Measurements from ENCODE around the gene CRMP1.

CRMP1 gene

DNA sequence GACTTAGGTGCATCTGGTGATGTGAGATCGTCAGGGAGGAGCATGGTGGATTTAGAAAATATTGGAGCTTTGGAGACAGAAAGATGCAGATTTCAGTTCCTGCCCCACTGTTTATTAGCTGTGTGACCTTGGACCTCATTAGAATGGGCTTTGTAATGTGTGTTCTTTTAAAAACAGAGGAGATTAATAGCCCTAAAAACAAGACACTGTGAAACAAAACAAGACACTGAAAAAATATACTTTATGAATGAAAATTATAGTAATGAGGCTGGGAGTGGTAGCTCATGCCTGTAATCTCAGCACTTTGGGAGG, 102.4 kb downstream of the CRMP1 start:
- no peak for DNase-seq

DNA sequence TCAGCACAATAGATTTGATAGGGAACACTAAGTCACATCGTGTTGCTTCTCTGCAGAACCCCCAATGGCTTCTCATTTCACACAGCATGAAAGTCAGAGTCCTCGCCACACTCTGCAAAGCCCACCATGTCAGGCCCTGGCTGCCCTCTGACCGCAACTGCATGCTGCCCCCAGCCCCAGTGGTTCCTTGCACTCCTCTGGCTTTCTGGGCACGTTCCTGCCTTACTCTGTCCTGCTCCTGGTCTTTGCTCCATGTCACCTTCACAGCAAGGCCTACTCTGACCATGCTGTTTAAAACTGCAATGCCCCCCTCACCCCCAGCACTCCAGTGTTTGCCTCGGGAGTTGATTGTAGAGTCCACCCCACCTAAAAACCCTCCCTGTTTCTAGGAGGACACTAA, 103.7 kb downstream of the CRMP1 start:
- DNase-seq: no peak

DNA sequence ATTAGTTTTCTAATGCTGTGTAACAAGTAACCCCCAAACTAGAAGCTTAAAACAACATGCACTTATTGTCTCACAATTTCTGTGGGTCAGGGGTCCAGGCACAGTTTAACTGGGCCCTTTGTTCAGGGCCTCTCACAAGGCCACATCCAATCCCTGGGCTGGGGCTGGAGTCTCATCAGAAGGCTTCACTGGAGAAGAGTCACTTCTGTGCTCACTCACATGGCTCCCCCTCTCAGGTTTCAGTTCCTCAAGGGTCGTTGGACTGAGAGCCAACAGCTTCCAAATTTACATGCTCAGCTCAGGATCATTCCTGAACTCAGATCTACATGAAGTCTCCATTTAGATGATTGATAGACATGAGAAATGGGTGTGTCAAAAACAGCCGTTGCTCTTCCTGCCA, 104.7 kb downstream of the CRMP1 start:
- DNase-seq: no peak

DNA sequence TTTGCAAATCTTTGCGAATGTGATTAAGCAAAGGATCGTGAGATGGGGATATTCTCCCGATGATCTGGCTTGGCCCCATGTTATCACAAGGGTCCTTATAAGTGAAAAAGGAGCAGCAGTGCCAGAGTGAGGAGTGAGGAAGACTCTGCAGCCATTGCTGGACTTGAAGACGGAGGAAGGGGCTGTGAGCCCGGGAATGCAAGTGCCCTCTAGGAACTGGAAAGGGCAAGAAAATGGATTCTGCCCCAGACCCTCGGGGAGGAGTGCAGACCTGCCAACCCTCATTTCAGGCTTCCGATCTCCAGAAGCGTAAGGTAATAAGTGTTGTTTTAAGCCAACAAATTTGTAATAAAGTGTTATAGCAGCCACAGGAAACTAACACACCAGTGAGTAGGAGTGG, 105.6 kb downstream of the CRMP1 start:
- no peak for DNase-seq

DNA sequence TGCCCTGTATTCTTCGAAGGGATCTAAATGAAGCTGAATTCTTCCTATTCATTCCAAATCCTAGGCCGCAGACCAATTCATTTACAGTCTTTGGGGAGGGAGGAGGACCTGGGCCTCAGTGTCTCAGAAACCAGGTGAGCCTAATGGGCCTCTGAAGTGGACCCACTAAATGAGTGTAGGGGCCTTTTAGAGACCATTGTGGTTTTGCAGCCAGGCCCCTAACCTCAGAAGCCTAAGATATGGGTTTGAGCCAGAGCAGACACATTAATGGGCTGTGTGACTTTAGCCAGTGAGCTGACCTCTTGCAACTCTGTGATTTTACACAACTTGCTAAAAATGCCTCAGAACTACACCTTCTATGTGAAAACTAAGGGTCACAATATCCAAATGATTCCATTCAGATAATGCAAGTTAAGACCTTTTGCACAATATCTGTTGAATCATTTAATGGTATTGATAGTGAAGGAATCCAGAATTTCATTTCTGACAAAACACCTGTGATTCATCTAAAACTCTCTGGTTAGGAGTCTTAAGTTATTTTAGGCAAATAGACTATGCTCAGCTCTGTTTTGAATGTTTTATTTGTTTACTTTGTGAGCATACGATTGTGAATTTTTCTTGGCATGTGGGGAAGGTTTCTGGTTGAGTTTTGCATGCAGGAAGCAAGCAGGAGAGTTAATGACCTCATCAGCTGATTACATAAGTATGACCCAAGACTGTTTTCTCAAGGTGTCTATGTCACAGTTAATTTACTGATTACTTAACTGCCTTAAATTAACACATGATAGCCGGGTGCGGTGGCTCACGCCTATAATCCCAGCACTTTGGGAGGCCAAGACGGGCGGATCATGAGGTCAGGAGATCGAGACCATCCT, 106.8 kb downstream of the CRMP1 start:
- DNase-seq: no peak

DNA sequence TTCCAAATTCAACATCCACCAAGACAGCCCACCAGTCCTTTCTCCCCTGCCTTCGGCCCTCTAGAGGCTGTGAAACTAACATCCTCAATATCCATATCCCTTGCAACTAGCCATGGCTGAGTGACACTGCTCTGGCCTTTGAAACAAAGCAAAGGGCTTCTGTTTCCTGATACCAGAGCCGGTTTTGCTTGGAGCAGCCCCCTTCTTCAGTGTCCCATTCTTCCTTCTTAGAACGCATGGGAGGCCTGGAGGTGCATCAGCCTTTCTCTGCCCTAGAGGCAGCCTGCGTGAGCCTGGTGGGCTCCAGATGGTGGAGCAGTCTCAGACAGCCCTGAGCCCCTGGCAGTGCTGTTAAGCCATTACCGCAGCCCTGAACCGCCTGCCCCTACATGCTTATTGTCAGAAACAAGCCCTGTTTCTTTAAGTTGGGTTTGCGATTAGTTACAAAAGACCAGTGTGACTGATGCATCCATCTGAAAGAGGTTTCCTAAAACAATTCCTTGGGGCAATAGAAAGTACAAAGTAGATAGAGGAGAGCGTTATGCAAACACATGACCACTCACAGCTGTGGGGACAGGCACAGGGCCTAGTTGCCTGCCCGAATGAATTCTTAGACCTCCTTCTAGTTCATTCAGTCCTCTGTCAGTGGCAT, 107.8 kb downstream of the CRMP1 start:
- no peak for DNase-seq

DNA sequence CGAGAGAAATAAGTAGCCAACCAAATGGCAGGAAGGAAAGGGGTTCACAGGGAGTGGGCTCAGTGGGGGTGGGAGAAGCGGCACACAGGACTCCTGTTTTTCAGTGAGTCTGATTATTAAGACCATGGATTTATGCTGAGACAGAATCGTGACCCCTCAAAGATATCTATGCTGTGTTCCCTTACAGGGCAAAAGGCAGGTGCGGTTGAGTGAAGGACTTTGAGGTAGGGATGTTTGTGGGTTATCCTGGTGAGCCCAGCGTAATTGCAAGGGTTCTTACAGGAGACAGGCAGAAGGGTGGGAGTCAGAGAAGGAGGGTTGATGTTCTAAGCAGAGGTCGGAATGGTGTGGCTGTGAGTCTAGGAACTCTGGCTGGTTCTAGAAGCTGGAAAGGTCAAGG, 108.9 kb downstream of the CRMP1 start:
- DNase-seq: no peak

DNA sequence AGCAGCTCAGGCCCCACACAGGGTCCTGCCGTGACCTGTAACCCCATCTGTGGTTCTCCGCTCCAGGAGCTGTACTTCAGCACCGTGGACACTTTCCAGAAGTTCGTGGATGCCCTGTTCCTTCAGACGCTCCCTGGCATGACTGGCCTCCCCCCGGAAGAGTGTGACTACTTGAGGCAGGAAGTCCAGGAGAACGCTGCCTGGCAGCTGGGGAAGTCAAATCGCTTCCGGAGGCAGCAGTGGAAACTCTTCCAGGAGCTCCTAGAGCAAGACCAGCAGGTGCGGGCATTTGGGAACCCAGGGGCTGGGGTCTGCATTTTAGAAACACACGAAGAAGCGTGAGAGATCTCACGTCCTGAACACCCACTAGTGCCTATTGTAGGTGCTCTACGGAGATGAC, 109.4 kb downstream of the CRMP1 start:
- no peak for DNase-seq

DNA sequence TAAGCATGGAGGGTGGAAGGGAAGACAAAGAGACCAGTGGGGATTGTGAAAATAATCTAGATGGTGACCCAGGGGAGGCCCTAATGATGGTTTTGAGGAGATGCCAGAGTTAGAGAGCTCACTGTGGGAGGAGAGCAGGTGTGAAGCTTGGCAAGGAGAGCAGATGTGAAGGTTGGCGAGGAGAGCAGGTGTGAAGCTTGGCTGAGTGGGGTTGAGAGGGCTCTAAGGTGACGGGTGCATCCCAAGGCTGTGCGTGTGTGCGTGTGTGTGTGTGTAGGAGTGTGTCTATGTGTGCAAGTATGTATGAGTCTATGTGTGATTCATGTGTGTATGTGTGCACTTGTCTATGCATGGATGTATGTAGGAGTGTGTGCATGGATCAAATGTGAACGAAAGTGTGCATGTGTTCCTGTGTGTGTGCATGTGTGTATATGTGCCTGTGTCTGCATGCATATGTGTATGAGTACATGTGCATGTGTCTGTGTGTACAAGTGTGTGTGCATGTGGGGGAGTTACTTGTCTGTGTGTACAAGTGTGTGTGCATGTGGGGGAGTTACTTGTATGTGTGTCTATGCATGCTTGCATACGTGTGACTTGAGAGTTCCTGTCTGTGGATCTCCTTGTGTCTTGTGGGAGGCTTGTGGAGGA, 109.9 kb downstream of the CRMP1 start:
- DNase-seq: no peak

DNA sequence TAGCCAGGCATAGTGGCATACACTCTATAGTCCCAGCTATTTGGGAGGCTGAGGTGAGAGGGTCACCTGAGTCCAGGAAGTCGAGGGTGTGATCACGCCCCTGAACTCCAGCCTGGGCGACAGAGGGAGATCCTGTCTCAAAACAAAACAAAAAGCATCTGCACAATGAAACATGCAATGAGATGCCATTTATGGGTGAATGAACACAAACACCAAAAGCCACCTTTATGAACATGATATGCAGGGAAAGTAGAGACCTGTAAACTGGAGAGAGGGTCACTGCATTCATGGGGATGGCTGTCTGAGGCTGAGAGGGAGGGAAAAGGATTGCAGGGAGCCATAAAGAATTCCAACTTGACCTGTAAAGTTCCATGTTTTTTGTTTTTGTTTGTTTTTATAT, 111.2 kb downstream of the CRMP1 start:
- DNase-seq: no peak

DNA sequence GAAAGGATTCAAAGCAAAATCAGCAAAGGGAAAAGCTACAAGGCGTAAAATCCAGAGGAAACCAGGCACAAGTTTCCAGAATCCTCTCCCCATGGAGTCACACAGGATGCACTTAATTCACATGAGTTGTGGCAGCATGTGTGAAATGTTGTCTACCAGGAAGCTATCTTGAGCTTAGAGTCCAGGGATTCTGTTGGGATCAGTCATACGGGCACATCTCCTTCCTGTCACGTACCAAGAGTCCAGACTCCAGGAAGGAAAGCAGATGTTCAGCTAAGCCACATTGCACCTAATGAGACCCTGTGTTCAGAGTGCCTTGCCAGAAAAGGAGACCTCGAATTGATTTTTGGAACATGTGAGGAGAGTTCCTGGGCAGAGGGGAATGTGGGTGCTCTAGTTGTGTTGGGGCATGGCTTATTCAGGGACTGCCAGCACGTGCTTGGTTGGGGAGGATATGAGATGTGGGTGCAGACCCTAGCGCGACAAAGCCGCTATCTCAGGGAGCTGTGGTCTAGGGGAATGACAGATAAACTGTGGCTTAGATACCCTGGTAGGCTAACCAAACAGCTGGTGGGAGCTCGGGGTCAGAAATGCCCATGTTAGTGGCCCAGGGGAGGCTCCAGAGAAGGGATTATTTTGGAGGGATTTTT, 111.9 kb downstream of the CRMP1 start:
- no peak for DNase-seq

DNA sequence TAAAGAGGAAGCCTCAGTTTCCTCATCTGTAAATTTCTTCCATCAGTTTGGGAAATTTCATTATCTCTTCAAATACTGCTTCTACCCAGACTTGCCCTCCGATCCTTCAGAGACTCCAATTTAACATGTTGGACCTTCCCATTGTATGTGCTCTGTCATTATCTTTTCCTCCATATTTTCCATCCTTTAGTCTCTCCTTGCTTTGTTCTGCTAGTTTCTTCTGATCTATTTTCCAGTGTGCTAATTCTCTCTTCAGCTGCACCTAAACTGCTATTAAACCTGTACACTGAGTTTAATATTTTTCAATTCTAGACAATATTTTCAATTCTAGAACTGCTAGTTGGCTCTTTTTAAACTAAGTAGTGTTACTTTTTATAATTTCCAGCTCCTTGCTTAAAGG, 116.4 kb downstream of the CRMP1 start:
- no peak for DNase-seq

DNA sequence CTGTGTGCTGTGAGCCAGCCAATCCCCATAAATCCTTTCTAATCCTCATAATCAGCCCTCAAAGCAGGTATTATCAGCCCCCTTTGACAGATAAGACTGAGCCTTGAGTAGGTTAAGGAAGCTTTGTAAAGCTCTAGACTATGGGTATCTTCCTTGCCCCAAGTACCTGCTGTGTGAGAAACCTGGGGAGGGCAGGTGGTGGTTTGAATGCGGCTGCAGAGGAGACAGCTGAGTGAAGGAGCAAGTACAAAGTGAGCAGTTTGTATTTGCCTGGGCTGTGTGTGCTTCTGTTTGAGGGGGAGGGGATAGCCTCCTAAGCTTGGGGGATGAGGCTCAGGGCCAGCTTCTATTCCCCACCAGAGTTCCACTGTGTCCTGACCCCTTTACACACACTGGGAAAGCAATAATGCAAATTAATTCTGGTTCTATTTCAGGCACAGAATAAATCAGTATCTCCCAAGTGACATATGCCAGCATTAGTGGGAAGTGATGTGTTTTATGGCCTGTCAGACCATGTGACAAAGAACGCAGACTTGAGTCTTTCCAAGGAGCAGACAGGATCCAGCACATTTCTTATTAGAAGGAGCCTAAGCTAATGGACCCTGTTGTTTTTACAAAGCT, 118.4 kb downstream of the CRMP1 start:
- no peak for DNase-seq

DNA sequence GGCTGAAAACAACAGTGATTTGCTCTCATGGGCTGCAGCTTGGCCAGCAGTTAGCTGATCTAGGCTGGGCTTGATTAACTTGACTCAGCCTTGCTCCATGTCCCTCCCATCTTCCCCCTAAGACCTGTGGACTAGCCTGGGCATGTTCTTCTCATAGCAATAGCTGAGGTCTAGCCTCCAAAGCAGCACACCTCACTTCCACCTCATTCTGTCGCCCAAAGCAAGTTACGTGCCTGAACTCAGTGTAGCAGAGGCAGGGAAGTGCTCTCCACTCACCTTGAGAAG, 119.7 kb downstream of the CRMP1 start:
- no peak for DNase-seq

DNA sequence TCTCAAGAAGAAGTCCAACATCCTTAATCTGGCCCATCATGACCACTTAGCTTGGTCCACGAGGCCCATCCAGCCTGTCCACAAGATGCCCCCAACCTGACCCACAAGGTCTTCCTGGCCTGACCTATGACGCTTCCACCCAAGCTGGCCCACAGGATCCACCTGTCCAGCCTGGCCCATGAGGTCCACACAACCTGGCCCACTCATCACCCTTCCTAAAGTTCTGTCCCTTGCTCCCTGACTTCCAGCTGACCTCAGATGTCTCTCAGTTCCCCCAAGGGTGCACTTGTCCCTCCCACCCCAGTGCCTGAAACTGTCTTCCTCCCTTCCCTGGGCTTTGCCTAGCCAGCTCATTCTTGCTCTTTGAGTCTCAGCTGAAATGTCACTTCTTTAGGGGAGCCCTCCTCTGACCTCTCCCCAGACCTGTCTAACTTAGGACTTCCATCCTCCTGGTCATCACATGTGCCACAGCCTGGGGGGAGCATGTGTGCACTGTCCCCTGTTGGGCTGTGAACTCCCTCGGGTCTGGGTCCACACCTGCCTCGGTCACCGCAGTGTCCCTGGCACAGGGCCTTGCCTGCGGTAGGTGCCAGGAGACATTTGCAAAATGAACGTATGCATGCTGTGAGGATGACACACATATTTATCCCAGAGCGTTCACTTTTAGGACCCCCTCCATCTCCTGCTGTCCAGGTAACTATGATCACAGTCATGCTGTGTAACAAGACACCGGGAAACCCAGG, 120.2 kb downstream of the CRMP1 start:
- no peak for DNase-seq
